Gastrocnemius medialis (tissue), 4 donors: Measurements from ENCODE around the gene PVALB.

Experiments
- CTCF ChIP-seq, 5 experiments: fragments of 450-650 bp in 3 of 5; fragments of 200-600 bp in 2 of 5; sonication (generic) in 2 of 5; IDR thresholded peaks in 4 of 5; conservative IDR thresholded peaks in 1 of 5; 1 replicate in 4 of 5; 2 replicates in 1 of 5; pipeline ENCODE4 v1.5.1; 2016 to 2019; ENCODE audit warnings: antibody characterized with exemption in 5 of 5, mild to moderate bottlenecking in 3 of 5, moderate library complexity in 3 of 5
- POLR2A ChIP-seq, 2 donors: fragments of 450-650 bp; IDR thresholded peaks; one replicate each; pipeline ENCODE4 v1.6.1; 2017; ENCODE audit warnings: antibody characterized with exemption in 2 of 2, mild to moderate bottlenecking in 2 of 2, moderate library complexity in 2 of 2

- TF ChIP-seq CTCF (IDR thresholded peaks at IDR 0.05 in 4 of 5, conservative IDR thresholded peaks at IDR 0.05 in 1 of 5) (no peak), POLR2A (IDR thresholded peaks at IDR 0.05) (no peak)
Observed at GRCh38 chr22:36846271-36846670, 29.4 kb upstream of the PVALB start.
